Hepatic stellate cell (primary cell): ENCODE measurements around the gene SEC63.

Experiments used
- DNase-seq: peaks from one replicate; pipeline ENCODE4 v3.0.0; 2011; ENCODE audit warnings: low spot score

The SEC63 gene

DNA sequence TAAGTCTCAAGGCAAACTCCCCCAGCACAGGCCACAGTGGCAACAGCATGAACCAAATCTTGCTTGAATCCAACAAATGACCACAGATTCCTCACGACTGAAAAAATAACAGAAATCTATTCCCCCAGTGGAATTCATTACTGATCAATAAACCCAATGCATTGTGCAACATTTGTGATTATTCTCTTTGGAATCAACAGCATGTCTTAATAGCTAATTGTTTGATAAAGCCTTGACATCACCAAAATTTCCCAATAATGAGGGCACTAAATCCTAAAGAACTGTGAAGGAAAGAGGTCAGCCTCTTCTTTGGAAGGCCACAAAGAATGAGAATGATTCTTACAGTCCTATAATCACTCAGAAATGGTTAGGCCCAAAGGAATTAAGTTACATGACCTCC lies 139.7 kb downstream of the SEC63 start:
- DNase-seq, result no peak

DNA sequence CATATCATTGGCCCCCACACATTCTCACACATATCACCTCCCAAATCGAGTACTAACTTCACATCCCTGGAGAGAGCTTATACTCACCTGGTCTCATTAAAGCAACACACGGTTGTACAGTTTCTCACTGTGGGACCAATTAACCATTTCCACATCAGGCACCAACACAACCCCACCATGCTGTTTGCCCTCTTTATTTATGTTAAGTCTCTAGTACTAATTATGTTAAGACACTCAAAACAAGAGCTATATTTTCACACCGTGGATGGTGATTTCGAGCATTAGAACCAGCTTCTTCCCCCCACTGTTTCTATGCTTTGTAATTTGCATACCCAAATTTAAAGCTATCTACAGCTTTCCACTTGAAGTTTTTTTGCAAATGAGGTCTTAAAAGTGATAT lies 140.2 kb downstream of the SEC63 start:
- DNase-seq, result no peak
